ENCODE data around the gene MED9.

DNA sequence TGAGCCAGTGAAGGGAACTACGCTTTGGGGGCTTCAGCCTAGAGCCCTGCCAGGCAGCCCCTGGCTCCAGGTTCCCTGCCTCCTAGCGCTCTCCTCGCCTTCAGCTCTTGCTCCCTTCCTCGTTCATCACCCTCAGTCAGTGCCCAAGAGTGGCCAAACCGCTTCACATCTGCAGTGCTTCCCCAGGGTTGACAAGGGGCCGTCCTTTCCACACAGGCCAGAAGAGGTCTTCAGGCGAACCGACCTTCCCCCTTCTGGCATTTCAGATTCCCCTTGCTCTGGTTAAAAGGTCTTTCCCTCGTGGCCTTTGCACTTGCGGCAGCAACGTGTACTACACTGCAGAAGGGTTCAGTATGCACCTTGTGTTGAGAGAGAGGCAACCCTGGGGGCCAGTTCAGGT, 15.3 kb downstream of the MED9 start:
- no peak for TF ChIP-seq POLR2A (IDR thresholded peaks at IDR 0.05; ENCODE audit: low read depth, low read length)
- no peak for TF ChIP-seq POLR2AphosphoS5 (IDR thresholded peaks at IDR 0.05; ENCODE audit: low read depth, low read length)
- TF ChIP-seq TAF1 (IDR thresholded peaks at IDR 0.05; ENCODE audit: low read depth, low read length): no peak
- TF ChIP-seq POU2F2 (IDR thresholded peaks at IDR 0.05; ENCODE audit: low read depth, low read length): no peak
- no peak for TF ChIP-seq SPI1 (IDR thresholded peaks at IDR 0.05; ENCODE audit: low read depth, low read length)
- no peak for TF ChIP-seq PAX5 (IDR thresholded peaks at IDR 0.05; ENCODE audit: insufficient read depth, low read length, severe bottlenecking)
